ENCODE data around the gene GPR157.
A peak's percentile ranks its signal among the peaks of the same experiment; 100 is the strongest.

The GPR157 gene

GRCh38 chr1:9086796-9087195 is 42.1 kb downstream of the GPR157 start:
- DNase-seq = no peak

DNA sequence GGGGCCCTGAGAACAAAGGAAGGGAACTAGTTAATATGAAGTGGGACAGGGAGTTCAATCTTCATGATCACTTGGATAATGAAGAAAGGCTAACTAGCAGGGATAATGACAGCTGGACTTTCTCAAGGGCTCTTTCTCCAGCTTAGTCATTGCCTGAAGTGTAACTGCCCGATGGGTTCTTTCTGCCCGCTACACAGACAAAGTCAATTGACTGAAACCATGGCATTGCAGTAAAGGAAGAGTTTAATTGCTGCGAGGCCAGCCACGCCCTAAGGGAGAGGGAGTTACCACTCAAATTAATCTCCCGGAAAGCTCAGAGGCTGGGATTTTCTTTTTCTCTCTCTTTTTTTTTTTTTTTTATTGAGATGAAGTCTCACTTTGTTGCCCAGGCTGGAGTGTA is 42.9 kb downstream of the GPR157 start:
- no peak for DNase-seq

DNA sequence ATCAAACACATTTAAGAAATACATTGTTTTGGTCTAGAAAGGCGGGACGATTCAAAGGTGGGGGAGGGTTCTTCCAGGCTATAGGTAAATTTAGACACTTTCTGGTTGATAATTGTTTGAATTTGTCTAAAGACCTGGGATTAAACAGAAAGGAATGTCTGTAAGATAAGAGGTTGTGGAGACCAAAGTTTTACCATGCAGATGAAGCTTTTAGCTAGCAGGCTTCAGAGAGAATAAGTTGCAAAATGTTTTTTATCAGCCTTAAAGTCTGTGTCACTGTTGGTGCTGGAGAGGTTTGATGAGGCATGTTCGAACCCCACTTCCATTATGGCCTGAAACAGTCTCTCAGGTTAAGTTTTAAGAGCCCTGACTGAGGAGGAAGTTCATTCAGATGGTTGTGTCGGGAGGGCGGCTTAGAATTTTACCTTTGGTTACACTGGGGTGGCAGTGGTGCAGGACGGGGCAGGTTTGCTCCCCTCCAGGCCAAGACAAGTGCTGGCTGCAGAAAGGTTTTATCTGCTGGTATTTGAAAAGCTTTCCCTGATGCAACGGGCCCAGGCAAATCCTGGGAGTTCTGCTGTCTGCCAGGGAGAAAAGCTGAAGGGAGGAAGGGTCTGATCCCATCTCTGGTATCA is 43.5 kb downstream of the GPR157 start:
- DNase-seq = no peak

DNA sequence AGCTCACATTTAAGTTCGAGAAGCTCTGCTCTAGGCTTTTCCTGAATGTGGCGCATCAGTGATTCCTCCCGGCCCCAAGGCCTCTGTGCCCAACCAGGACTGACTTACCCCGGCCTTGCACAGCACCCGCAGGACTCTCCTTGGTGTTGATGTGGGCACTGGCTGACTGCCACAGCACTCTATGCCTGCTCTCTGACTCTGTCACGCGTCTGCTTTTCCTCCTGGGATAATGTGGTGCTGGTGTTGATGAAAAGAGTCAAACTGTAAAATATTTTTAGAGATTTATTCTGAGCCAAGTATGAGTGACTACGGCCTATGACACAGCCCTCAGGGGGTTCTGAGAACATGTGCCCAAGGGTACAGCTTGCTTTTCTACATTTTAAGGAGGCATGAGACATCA is 44.0 kb downstream of the GPR157 start:
- peak in 1 of 14 donors; percentile 17 for DNase-seq

- no peak for DNase-seq
These were observed 47.4 kb downstream of the GPR157 start for GRCh38 chr1:9081473-9081872.

DNA sequence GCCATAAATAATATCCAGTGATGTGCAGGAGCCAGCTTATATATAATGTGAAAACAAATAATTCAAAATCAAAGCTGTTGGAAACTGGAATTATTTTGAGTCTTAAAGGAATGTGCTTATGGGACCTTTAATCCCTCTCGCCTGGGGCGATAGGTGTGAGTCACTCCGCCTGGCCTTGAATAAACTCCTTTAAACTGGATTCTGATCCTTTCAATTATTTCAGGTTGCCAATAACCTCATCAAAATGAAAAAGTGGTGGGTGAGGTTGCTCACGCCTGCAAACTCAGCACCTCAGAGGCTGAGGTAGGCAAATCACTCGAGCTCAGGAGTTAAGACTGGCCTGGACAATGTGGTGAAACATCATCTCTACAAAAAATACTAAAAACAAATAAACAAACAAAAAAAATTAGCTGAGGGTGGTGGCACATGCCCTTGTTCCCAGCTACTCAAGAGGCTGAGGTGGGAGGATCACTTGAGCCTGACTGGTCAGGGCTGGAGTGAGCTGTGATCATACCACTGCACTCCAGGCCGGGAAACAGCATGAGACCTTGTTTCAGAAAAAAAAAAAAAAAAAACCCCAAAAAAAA is 48.1 kb downstream of the GPR157 start:
- DNase-seq = no peak

DNA sequence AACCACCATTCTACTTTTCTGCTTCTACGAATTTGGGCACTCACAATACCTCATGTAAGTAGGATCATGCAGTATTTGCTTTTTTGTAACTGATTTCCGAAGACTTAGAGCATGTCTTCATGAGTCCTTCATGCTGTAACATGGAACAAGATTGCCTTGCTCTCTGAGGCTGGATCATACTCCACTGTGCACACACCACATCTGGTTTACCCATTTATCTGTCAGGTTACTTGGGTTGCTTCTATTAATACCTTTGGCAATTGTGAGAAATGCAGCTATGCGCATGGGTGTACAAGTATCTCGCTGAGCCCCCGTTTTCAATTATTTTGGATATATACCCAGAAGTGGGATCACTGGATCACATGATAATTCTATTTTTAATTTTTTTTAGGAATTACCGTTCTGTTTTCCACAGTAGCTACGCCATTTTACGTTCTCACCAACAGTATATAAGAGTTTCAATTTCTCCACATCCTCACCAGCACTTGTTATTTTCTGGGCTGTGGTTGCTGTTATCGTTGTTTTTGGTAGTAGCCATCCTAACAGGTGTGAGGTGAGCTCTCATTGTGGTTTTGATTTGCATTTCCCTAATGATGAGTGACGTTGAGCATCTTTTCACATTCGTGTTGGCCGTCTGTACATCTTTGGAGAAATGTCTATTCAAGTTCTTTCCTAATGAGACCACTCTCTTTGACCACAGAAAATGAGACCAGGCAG is 48.8 kb downstream of the GPR157 start:
- no peak for DNase-seq

GRCh38 chr1:9078752-9079500 is 50.0 kb downstream of the GPR157 start:
- DNase-seq = no peak

DNA sequence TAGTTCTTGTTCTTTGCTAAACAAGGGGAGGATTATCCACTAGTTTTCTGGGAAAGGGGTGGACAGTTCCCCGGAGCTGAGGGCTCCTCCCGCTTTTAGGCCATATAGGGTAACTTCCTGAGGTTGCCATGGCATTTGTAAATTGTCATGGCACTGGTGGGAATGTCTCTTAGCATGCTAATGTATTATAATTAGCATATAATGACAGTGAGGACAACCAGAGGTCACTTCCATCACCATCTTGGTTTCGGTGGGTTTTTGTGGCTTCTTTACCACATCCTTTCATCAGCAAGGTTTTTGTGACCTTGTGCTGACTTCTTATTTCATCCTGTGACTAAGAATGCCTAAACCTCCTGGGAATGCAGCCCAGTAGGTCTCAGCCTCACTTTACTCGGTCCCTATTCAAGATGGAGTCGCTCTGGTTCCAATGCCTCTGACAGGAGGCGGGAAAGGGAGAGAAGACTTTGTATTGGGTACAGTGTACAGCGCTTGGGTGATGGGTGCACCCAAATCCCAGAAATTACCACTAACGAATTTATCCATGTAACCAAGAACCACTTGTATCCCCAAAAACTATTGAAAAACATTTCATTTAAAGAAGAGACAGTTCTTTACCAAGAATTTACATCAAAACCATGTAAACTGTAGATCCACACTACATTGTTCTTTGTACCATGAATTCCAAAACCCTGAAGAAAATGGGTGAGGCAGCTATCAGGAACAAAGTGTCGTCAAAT is 50.7 kb downstream of the GPR157 start:
- no peak for DNase-seq

DNA sequence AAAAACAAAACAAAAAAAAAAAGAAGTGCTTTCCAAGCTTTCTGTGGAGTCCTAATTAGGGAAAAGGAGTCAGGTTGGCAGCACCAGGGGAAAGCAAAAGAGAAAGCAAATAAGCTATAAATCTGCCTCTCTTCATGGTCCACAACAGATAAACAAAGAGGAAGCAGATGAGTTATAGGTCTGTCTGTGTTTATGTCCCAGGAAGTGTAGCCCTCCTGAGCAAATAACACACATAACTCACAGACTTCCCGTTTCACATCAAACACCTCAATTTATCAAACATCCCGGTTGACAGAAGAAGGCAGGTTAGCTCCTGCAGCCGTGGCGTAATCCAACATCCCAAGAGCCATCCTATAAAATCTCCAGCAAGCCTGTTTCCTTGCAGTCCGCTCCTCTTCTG is 53.9 kb downstream of the GPR157 start:
- DNase-seq = no peak

DNA sequence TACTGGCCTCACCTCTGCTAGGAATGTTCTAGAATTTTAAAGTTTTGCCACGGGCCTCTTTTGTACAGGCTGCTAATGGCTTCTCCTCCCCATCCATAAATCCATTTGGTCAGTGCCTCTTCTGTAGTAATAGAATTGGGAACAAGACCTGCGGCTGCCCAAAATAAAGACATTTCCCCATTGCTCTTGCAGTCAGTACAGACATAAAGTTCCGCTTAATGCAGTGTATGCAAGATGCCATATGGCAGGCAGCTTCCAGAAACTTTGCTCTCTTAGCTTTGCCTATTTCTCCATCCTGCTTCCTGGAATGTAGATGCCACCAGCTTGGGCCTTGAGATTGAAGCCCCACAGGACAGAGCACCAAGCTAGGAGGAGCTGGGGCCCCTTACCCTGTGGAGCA is 55.8 kb downstream of the GPR157 start:
- DNase-seq = no peak

DNA sequence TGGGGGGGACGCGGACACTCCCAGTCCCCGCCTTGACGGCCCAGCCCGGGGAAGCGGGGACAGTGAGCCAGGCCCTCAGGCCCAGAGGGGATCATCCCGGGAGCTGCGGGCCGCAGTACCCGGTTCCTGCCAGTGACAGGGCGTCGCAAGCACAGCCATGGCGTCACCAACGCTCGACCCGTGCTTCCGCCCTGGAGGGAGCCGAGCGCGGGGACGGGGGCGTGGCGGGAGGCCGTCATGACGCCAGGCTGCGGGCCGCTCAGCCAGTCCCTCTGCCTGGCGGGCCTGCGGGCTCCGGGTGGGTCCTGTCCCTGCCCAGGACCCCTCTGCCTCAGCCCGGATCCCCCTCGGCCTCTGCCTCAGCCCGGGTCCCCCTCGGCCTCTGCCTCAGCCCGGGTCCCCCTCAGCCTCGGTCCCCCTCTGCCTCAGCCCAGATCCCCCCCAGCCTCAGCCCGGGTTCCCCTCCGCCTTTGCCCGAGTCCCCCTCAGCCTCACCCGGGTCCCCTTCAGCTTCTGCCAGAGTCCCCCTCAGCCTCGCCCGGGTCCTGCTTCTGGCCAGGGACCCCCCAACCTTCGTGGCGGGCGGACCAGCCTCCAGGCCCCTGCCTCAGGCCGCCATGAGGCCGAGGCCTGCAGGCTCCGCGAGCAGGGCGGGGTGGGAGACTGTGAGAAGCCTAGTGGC is 57.2 kb downstream of the GPR157 start:
- DNase-seq = no peak

DNA sequence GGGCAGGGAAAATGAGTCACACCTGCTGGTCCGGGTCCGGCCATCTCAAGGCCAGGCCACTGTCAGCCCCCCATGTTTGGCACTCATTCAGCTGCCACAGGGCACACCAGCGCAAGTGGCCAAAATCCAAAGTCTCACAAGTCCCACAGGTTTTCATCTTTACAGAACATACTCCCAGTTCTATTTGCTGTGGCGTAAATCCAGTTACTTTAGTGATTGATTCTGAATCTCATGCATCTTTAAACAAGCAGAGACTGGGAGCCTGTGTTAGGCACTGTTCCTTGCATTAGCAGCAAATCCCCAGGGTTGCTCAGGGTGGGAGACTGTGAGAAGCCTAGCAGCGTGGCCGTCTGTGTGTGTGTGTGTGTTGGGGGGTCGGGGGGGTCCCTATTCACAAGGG is 58.4 kb downstream of the GPR157 start:
- DNase-seq = no peak

DNA sequence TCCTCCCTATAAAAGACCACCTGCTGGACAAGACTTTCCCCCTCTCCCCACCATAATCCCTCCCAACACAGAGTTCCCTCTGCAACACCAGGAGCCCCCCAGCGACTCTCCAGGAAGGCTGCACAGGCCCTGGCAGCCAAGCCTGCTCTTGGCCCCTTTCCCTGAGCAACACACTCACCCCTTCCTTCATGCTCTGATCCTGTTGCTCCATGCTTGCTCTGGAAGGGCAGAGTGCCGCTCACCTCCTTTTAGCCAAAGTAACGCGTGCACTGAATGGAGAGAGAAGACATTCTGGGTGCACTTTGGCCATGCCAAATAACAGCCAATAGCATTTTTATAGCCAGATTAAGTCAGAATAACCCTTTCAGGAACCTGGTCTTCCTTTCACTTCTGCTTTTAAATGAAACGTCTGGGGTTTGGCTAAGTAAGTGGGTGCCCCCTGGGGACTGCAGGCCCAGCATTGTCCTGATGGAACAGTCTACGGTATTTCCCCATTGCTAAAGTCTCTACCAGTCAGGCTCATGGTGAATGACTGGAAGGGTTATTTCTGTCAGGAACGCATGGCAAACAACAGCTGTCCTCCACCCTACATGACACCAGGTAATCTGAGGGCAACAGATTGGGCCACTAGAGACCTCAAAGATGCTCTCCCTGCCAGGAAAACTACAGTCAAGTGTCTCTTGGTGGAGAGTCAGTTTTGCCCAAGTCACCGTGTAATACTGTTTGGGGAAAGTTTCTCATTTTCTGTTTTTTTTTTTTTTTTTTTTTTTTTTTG is 59.4 kb downstream of the GPR157 start, which contains the start of gene SLC2A5:
Gene SLC2A5, minus strand, starts transcription at position 310 of the 775 bp plus-strand sequence. Its CDS starts 99 bp downstream, at position 211.
- DNase-seq = peak in 10 of 14 donors; percentile 9 to 69 (median 53)

DNA sequence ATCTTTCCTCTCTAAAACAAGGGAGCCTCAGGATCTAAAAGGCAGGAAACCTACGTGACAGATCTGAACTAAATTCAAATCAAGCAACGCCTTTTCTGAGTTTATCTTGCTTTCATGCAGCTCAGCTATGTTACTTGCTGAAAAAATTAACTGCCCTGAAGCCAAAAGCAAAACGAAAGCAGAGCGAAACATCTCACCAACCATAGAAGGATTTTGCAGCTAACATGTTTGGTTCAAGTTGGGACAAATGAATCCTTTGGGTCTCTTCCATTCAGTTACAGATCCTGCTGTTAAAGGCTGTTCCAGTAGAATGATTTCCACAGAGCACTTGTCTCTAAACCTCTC is 59.9 kb downstream of the GPR157 start:
- no peak for DNase-seq

- peak in 8 of 14 donors; percentile 19 to 58 (median 36) for DNase-seq
These were observed 61.7 kb downstream of the GPR157 start for GRCh38 chr1:9066945-9067807.

GRCh38 chr1:9065213-9065751 is 63.6 kb downstream of the GPR157 start:
- no peak for DNase-seq

- no peak for DNase-seq
These were observed 66.1 kb downstream of the GPR157 start for GRCh38 chr1:9062846-9063245.

GRCh38 chr1:9062021-9062471 is 66.9 kb downstream of the GPR157 start:
- no peak for DNase-seq
